Loucy (cell line): ENCODE measurements around the gene ALDOA.

ENCODE experiments used
- H2AFZ ChIP-seq: fragments of 200-600 bp; sonication (generic); 2 replicates; pipeline ENCODE4 v1.6.0; 2016; ENCODE audit warnings: antibody characterized with exemption, mild to moderate bottlenecking, low read length, moderate library complexity
- H3F3A ChIP-seq: fragments of 200-600 bp; 2 replicates; pipeline ENCODE4 v1.6.0; 2016; ENCODE audit warnings: antibody characterized with exemption, low read depth, mild to moderate bottlenecking
- H3K27me3 ChIP-seq: fragments of 200-600 bp; sonication (generic); 2 replicates; pipeline ENCODE4 v1.6.1; 2014; ENCODE audit warnings: low read length, mild to moderate bottlenecking; ENCODE audit not compliant: insufficient read depth, poor library complexity, severe bottlenecking
- H3K36me3 ChIP-seq: fragments of 200-600 bp; sonication (generic); 2 replicates; pipeline ENCODE4 v1.6.1; 2016; ENCODE audit warnings: low read length; ENCODE audit not compliant: insufficient read depth
- H3K4me1 ChIP-seq: fragments of 200-600 bp; sonication (generic); 2 replicates; pipeline ENCODE4 v1.5.1; 2014; ENCODE audit warnings: low read length, mild to moderate bottlenecking; ENCODE audit not compliant: insufficient read depth, poor library complexity, severe bottlenecking
- H3K4me2 ChIP-seq: fragments of 200-600 bp; sonication (generic); 2 replicates; pipeline ENCODE4 v1.6.0; 2014; ENCODE audit warnings: antibody characterized with exemption, low read length, low read depth, mild to moderate bottlenecking; ENCODE audit not compliant: poor library complexity, severe bottlenecking
- H3K4me3 ChIP-seq: fragments of 200-600 bp; sonication (generic); 2 replicates; pipeline ENCODE4 v1.5.1; 2014; ENCODE audit warnings: low read length, mild to moderate bottlenecking, mixed read lengths; ENCODE audit not compliant: poor library complexity, severe bottlenecking
- H3K79me2 ChIP-seq: fragments of 200-600 bp; sonication (generic); 2 replicates; pipeline ENCODE4 v1.6.1; 2014; ENCODE audit warnings: low read length; ENCODE audit not compliant: insufficient read depth
- H3K9ac ChIP-seq: fragments of 200-600 bp; sonication (generic); 2 replicates; pipeline ENCODE4 v1.6.0; 2014; ENCODE audit warnings: mild to moderate bottlenecking, low read depth, low read length, moderate library complexity; ENCODE audit not compliant: poor library complexity, severe bottlenecking
- H3K9me2 ChIP-seq: fragments of 200-600 bp; sonication (generic); replicated peaks from 2 replicates; pipeline ENCODE4 v1.6.1; 2016; ENCODE audit warnings: low read depth, low read length, mixed read lengths
- H3K9me3 ChIP-seq: fragments of 200-600 bp; sonication (generic); 2 replicates; pipeline ENCODE4 v1.6.1; 2014; ENCODE audit warnings: mild to moderate bottlenecking, antibody characterized with exemption, low read length, low read depth; ENCODE audit not compliant: insufficient read depth
- H4K20me1 ChIP-seq: fragments of 200-600 bp; sonication (generic); 2 replicates; pipeline ENCODE4 v1.6.0; 2014; ENCODE audit warnings: antibody characterized with exemption, low read length, mild to moderate bottlenecking; ENCODE audit not compliant: insufficient read depth, poor library complexity, severe bottlenecking
- EZH2phosphoT487 ChIP-seq: fragments of 200-600 bp; IDR thresholded peaks from 2 replicates; pipeline ENCODE4 v1.6.1; 2018; ENCODE audit warnings: antibody characterized with exemption, mild to moderate bottlenecking, moderate library complexity, borderline replicate concordance
- TF ChIP-seq, protein P1 (sequence below): fragments of 200-600 bp; sonication (generic); conservative IDR thresholded peaks from 2 replicates; pipeline ENCODE4 v1.5.1; 2014; ENCODE audit warnings: mild to moderate bottlenecking, antibody characterized with exemption, low read length

ALDOA gene

DNA sequence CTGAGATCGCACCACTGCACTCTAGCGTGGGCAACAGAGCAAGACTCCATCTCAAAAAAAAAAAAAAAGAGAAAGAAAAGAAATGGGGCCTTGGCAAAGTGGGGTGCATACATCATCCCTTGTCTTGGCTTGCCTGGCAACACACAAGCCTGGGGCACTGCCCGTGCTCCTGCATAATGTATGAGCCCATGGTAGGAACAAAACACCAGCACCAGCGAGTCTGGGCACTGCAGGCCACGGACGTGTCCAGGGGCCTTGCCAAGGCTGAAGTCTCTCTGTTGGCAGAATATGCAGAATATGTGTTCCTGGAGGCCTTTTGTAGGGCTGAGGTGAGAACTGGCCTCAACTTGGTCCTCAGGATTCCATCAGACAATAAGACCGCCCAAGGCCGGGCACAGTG lies 15.7 kb upstream of the ALDOA start:
- H3F3A ChIP-seq = no peaks in the 10 kb centered on the region
- TF ChIP-seq, protein P1, sequence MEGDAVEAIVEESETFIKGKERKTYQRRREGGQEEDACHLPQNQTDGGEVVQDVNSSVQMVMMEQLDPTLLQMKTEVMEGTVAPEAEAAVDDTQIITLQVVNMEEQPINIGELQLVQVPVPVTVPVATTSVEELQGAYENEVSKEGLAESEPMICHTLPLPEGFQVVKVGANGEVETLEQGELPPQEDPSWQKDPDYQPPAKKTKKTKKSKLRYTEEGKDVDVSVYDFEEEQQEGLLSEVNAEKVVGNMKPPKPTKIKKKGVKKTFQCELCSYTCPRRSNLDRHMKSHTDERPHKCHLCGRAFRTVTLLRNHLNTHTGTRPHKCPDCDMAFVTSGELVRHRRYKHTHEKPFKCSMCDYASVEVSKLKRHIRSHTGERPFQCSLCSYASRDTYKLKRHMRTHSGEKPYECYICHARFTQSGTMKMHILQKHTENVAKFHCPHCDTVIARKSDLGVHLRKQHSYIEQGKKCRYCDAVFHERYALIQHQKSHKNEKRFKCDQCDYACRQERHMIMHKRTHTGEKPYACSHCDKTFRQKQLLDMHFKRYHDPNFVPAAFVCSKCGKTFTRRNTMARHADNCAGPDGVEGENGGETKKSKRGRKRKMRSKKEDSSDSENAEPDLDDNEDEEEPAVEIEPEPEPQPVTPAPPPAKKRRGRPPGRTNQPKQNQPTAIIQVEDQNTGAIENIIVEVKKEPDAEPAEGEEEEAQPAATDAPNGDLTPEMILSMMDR = no peak
- TF ChIP-seq EZH2phosphoT487 = no peak
- H2AFZ ChIP-seq = no peak overlapping the region

DNA sequence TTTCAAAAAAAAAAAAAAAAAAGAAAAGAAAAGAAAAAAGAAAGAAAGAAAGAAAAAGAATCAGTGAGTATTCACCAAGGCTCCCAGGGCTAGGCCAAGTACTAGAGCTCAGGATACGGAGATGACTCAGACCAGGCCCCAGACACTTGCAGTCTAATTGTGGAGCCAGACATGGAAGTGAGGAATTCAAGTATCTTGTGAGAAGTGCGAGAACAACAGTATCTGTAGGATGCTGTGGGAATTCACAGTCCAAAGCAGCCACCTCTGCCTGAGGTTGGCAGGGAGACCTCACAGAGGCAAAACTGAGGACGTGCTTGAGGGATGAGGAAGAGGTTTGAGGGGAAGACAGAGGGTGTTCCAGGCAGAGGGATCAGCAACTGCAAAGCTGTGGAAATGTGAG lies 14.0 kb upstream of the ALDOA start:
- Histone ChIP-seq H3K36me3 (no peaks in the 10 kb centered on the region), H3K4me3 (peak overlapping the region; percentile 88), H3K9ac (peak overlapping the region; percentile 88), H3K79me2 (peaks cover 19% of the 10 kb centered on the region), H3K4me2 (peak overlapping the region; percentile 73), H3F3A (no peaks in the 10 kb centered on the region), H3K9me2 (no peaks in the 10 kb centered on the region), H3K4me1 (peaks cover 20% of the 10 kb centered on the region), H4K20me1 (no peaks in the 10 kb centered on the region), H3K27me3 (no peaks in the 10 kb centered on the region), H2AFZ (no peak overlapping the region), H3K9me3 (no peaks in the 10 kb centered on the region)
- TF ChIP-seq, protein P1 = no peak
- no peak for TF ChIP-seq EZH2phosphoT487

More for the DNA sequence above, 15.7 kb upstream of the ALDOA start:
- H3K4me3 ChIP-seq = no peak overlapping the region
- no peaks in the 10 kb centered on the region for H3K36me3 ChIP-seq
- H3K9me3 ChIP-seq = no peaks in the 10 kb centered on the region
- peaks cover 19% of the 10 kb centered on the region for H3K79me2 ChIP-seq
- no peak overlapping the region for H3K9ac ChIP-seq
- no peaks in the 10 kb centered on the region for H3K27me3 ChIP-seq
- H3K9me2 ChIP-seq = no peaks in the 10 kb centered on the region
- H3K4me1 ChIP-seq = peaks cover 14% of the 10 kb centered on the region
- no peaks in the 10 kb centered on the region for H4K20me1 ChIP-seq
- no peak overlapping the region for H3K4me2 ChIP-seq

DNA sequence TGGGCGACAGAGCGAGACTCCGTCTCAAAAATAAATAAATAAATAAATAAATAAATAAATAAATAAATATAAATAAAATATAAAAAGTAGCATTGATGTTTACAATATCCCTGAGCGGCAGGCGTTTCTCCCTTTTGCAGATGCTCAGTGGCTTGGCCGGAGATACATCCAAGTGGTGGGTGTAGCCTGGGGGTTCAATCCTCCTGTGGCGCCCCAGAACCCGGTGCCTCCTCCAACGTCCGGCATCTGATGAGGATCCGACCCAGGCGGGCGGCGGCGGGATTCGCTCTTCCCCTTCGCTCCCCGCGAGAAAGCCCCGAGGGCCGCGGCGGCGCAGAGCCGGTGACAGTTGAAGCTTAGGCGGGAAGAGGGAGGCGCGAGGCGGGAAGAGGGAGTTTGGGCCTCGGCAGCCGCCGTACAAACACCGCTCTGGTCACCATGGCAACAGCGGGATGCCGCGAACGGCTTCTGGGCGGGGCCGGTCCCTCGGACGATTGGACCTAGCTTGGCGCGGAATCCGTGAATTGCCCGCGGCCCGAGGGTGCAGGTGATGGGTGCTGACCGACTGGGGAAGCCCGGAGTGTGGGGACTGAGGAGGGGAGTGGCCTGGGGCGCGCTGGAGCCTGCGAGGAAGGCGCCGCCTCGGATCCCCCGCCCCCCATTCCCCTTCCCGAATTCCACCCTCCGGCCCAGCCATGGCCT lies 12.7 kb upstream of the ALDOA start:
- peaks cover 20% of the 10 kb centered on the region for H3K4me1 ChIP-seq
- no peaks in the 10 kb centered on the region for H4K20me1 ChIP-seq
- no peaks in the 10 kb centered on the region for H3F3A ChIP-seq
- H3K79me2 ChIP-seq = peaks cover 19% of the 10 kb centered on the region
- H3K9me3 ChIP-seq = no peaks in the 10 kb centered on the region
- peak overlapping the region; percentile 88 for H3K4me3 ChIP-seq
- H2AFZ ChIP-seq = peak overlapping the region; percentile 85
- peak overlapping the region; percentile 99 for H3K4me2 ChIP-seq
- no peak for TF ChIP-seq EZH2phosphoT487
- TF ChIP-seq, protein P1 = no peak
- no peaks in the 10 kb centered on the region for H3K36me3 ChIP-seq
- H3K27me3 ChIP-seq = no peaks in the 10 kb centered on the region
- no peaks in the 10 kb centered on the region for H3K9me2 ChIP-seq
- peak overlapping the region; percentile 88 for H3K9ac ChIP-seq
